ENCODE measurements around the gene MTMR1. TPM values are rescaled to one million over a fixed set of nuclear protein-coding genes. Genes with fewer than 3 reads are reported as not detected.

The MTMR1 gene
- total and polyA plus RNA-seq, 2 donors (not counting 3 experiments of a cell fraction or from before 2014, with no cell fraction given) = 17.1 to 20.3 TPM

GRCh38 chrX:150770623-150771022, 77.4 kb downstream of the MTMR1 start:
- DNase-seq (ENCODE audit: low read depth, low spot score) (no peak), FAIRE-seq (no peak)
- Histone ChIP-seq H3K36me3 (ENCODE audit: control insufficient read depth in 2 of 2, extremely low read depth in 1 of 2, insufficient read depth in 2 of 2, low read length in 2 of 2) (no peaks in the 10 kb centered on the region), H3K9ac (replicated peaks; ENCODE audit: extremely low read depth, insufficient read depth, low read length) (no peak overlapping the region), H3K27me3 (ENCODE audit: control insufficient read depth in 2 of 2, insufficient read depth in 2 of 2, low read length in 2 of 2) (no peaks in the 10 kb centered on the region), H3K4me1 (ENCODE audit: control insufficient read depth, extremely low read depth, insufficient read depth, low read length) (no peaks in the 10 kb centered on the region), H3K4me2 (ENCODE audit: insufficient read depth, low read length) (no peak overlapping the region), H3K79me2 (ENCODE audit: control insufficient read depth, insufficient read depth, low read length) (no peaks in the 10 kb centered on the region), H3K9me3 (replicated peaks; ENCODE audit: control insufficient read depth, insufficient read depth, low read length) (no peaks in the 10 kb centered on the region), H2AFZ (ENCODE audit: low read depth, low read length) (no peak overlapping the region), H4K20me1 (replicated peaks; ENCODE audit: control insufficient read depth, extremely low read depth, insufficient read depth, low read length) (no peaks in the 10 kb centered on the region), H3K4me3 (replicated peaks in 1 of 3; ENCODE audit: insufficient read depth in 1 of 3, low read depth in 1 of 3, low read length in 3 of 3) (no peak overlapping the region), H3K9me1 (replicated peaks; ENCODE audit: control insufficient read depth, extremely low read depth, insufficient read depth, low read length) (no peaks in the 10 kb centered on the region), H3K27ac (ENCODE audit: insufficient read depth, low read depth, low read length) (no peak overlapping the region)
- BruUV-seq (replicated peaks) = no TSS peak
- ChIA-PET POLR2A (no interaction called here), CTCF (interaction anchor here (5.6 kb wide), 1 partner anchor 311 kb away, joined by 315 read pairs; no protein-coding TSS in a partner anchor)
- intact Hi-C loops (cut with micrococcal nuclease) (loop anchor here (5.0 kb wide), 1 partner anchor 127 kb away; the partner anchor contains the start of gene CD99L2), dilution Hi-C loops (cut with MboI; ENCODE audit: extremely low pct_ligation_motif_present, low sequenced_read_pairs) (no loop called here)
- no peak for TF ChIP-seq FOS (IDR thresholded peaks at IDR 0.05; ENCODE audit: borderline replicate concordance, insufficient read depth, low read length)

DNA sequence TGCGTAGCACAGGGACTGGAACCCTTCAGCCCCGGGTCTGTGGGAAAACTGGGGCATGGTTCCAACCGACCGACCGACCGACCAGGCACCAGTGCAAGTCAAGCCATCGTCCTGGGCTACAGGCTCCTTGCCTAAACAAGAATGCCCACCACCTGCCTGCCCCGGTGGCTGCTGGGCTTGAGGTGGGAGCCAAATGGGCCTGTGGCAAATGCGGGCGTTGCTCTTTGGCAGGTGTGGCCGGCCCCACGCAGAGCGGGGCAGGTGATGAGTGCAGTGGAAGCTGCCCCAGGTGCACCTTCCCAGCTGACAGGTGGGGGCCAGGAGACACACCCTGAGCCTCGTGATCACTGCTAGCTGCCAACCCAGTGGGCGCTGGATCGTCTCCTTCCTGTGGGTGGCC, 77.9 kb downstream of the MTMR1 start:
- FAIRE-seq (no peak), DNase-seq (ENCODE audit: low read depth, low spot score) (no peak)
- no peaks in the 10 kb centered on the region for H3K79me2 ChIP-seq (ENCODE audit: control insufficient read depth, insufficient read depth, low read length)
- H3K4me3 ChIP-seq (replicated peaks in 1 of 3; ENCODE audit: insufficient read depth in 1 of 3, low read depth in 1 of 3, low read length in 3 of 3) = no peak overlapping the region
- H3K9me3 ChIP-seq (replicated peaks; ENCODE audit: control insufficient read depth, insufficient read depth, low read length) = no peaks in the 10 kb centered on the region
- no peak overlapping the region for H3K4me2 ChIP-seq (ENCODE audit: insufficient read depth, low read length)
- H4K20me1 ChIP-seq (replicated peaks; ENCODE audit: control insufficient read depth, extremely low read depth, insufficient read depth, low read length) = no peaks in the 10 kb centered on the region
- H3K27me3 ChIP-seq (ENCODE audit: control insufficient read depth in 2 of 2, insufficient read depth in 2 of 2, low read length in 2 of 2) = no peaks in the 10 kb centered on the region
- H3K27ac ChIP-seq (ENCODE audit: insufficient read depth, low read depth, low read length) = no peak overlapping the region
- H3K9me1 ChIP-seq (replicated peaks; ENCODE audit: control insufficient read depth, extremely low read depth, insufficient read depth, low read length) = no peaks in the 10 kb centered on the region
- H2AFZ ChIP-seq (ENCODE audit: low read depth, low read length) = no peak overlapping the region
- BruUV-seq (replicated peaks) = no TSS peak
- CTCF ChIA-PET = interaction anchor here (5.6 kb wide), 1 partner anchor 311 kb away, joined by 315 read pairs; no protein-coding TSS in a partner anchor
- H3K9ac ChIP-seq (replicated peaks; ENCODE audit: extremely low read depth, insufficient read depth, low read length) = no peak overlapping the region
- dilution Hi-C loops (cut with MboI; ENCODE audit: extremely low pct_ligation_motif_present, low sequenced_read_pairs) (no loop called here), intact Hi-C loops (cut with micrococcal nuclease) (loop anchor here (5.0 kb wide), 1 partner anchor 126 kb away; the partner anchor contains the start of gene CD99L2)
- no peaks in the 10 kb centered on the region for H3K36me3 ChIP-seq (ENCODE audit: control insufficient read depth in 2 of 2, extremely low read depth in 1 of 2, insufficient read depth in 2 of 2, low read length in 2 of 2)
- H3K4me1 ChIP-seq (ENCODE audit: control insufficient read depth, extremely low read depth, insufficient read depth, low read length) = no peaks in the 10 kb centered on the region
- POLR2A ChIA-PET = no interaction called here
- TF ChIP-seq MYC (IDR thresholded peaks at IDR 0.05; ENCODE audit: low read depth, low read length) (no peak), GATA2 (IDR thresholded peaks at IDR 0.05; ENCODE audit: insufficient read depth, insufficient read length, low read depth, low read length) (no peak), EZH2 (IDR thresholded peaks at IDR 0.05; ENCODE audit: borderline replicate concordance, low read depth, low read length, severe bottlenecking) (no peak), CTCF (IDR thresholded peaks at IDR 0.05; ENCODE audit: extremely low read depth in 1 of 2, insufficient read depth in 1 of 2, low read depth in 1 of 2, low read length in 2 of 2) (no peak), JUN (IDR thresholded peaks at IDR 0.05; ENCODE audit: borderline replicate concordance, insufficient read depth, insufficient read length, low read depth) (no peak), POLR2AphosphoS5 (IDR thresholded peaks at IDR 0.05; ENCODE audit: insufficient read depth, low read depth, low read length) (no peak), FOS (IDR thresholded peaks at IDR 0.05; ENCODE audit: borderline replicate concordance, insufficient read depth, low read length) (no peak), POLR2A (IDR thresholded peaks at IDR 0.05; ENCODE audit: low read depth, low read length) (no peak)
- TF ChIP-seq, protein P1, sequence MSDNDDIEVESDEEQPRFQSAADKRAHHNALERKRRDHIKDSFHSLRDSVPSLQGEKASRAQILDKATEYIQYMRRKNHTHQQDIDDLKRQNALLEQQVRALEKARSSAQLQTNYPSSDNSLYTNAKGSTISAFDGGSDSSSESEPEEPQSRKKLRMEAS (IDR thresholded peaks at IDR 0.05; ENCODE audit: insufficient read depth, insufficient read length) = no peak

Data from endothelial cell of umbilical vein (primary cell).